K562 (cell line): ENCODE measurements around the gene SCYL1. TPM values are rescaled to one million over a fixed set of nuclear protein-coding genes. Genes with fewer than 3 reads are reported as not detected.
A peak's percentile ranks its signal among the peaks of the same experiment; 100 is the strongest.

ENCODE experiments used
- CBFA2T3 ChIP-seq: fragments of 450-650 bp; IDR thresholded peaks from 2 replicates; pipeline ENCODE4 v1.6.1; 2017
- DPF2 ChIP-seq: fragments of 450-650 bp; IDR thresholded peaks from 2 replicates; pipeline ENCODE4 v1.6.1; 2016
- E2F3 ChIP-seq: fragments of 250-450 bp; sonication (Bioruptor Pico); IDR thresholded peaks from 2 replicates; pipeline ENCODE4 v1.4.0; 2020; ENCODE audit warnings: mild to moderate bottlenecking
- HSF4 ChIP-seq: fragments of 250-450 bp; sonication (Bioruptor Pico); IDR thresholded peaks from 2 replicates; pipeline ENCODE4 v2.1.2; 2022; ENCODE audit warnings: mild to moderate bottlenecking, moderate library complexity, borderline replicate concordance
- REST ChIP-seq, 2 experiments: fragments of 450-650 bp; formaldehyde crosslinking in 1 of 2; IDR thresholded peaks; 2 replicates each; pipeline versions ENCODE4 v1.4.0 to v1.6.1; 2014 to 2020; ENCODE audit warnings: mild to moderate bottlenecking in 2 of 2, borderline replicate concordance in 1 of 2, low read depth in 1 of 2
- SAFB2 ChIP-seq: fragments of 200-400 bp; formaldehyde crosslinking; IDR thresholded peaks from 2 replicates; pipeline ENCODE4 v1.6.1; 2018; ENCODE audit warnings: borderline replicate concordance, low read length, low read depth, moderate library complexity; ENCODE audit not compliant: severe bottlenecking
- SMAD2 ChIP-seq: fragments of 150-350 bp; IDR thresholded peaks from 2 replicates; pipeline ENCODE4 v1.6.1; 2014; ENCODE audit warnings: low read depth, mild to moderate bottlenecking, low read length
- SMAD4 ChIP-seq: fragments of 250-450 bp; sonication (Bioruptor Pico); conservative IDR thresholded peaks from 2 replicates; pipeline ENCODE4 v1.8.0; 2021; ENCODE audit warnings: inconsistent platforms, mild to moderate bottlenecking, moderate library complexity
- ZKSCAN1 ChIP-seq: fragments of 150-350 bp; IDR thresholded peaks from 2 replicates; pipeline ENCODE4 v1.6.1; 2016; ENCODE audit warnings: low read depth, low read length
- ZNF318 ChIP-seq, 2 experiments: fragments of 450-650 bp; IDR thresholded peaks; 2 replicates each; pipeline ENCODE4 v1.6.1; 2016; ENCODE audit warnings: mild to moderate bottlenecking in 2 of 2, borderline replicate concordance in 1 of 2, low read depth in 1 of 2, moderate library complexity in 1 of 2
- polyA plus RNA-seq, 8 experiments: library from polyadenylated mRNA; depleted of rRNA in 4 of 8; stranded (reverse) in 5 of 8; unstranded in 3 of 8; fragments of >200 nt; fragmentation: Nextera tagmentation in 2 of 8; fragmentation: Illumina TruSeq in 1 of 8; extraction: Ambion mirVana in 2 of 8; extraction: Trizol in 1 of 8; gene quantifications; 2 replicates each; pipeline versions ENCODE4 v1.2.1 to v1.2.3, GENCODE V29; 2011 to 2014; ENCODE audit warnings: inconsistent platforms in 1 of 8, missing spikeins in 1 of 8
- total RNA-seq, 7 experiments: library from RNA; depleted of rRNA in 6 of 7; stranded (reverse); fragments of >200 nt in 6 of 7; fragmentation: Illumina TruSeq in 2 of 7; extraction: Trizol in 2 of 7; gene quantifications; 2 replicates each; pipeline versions ENCODE4 v1.2.1 to v1.2.3, GENCODE V29; 2011 to 2021; ENCODE audit warnings: low replicate concordance in 1 of 7

SCYL1 gene
- total and polyA plus RNA-seq, 9 of the 15 experiments (the other 6 are each of a cell fraction or from before 2014, with no cell fraction given): 1.9 to 145 (median 57.6) TPM

GRCh38 chr11:65477149-65477965, 47.5 kb upstream of the SCYL1 start (continued):
- TF ChIP-seq REST (IDR thresholded peaks at IDR 0.05; ENCODE audit: borderline replicate concordance) (peak; percentile 93), REST (CRISPR knock-in tag; IDR thresholded peaks at IDR 0.05; ENCODE audit: low read depth) (peak; percentile 57; the same call in 1 of the 2 replicates), SMAD2 (no peak), DPF2 (peak; percentile 66), HSF4 (CRISPR knock-in tag) (peak; percentile 43; the same call in 1 of the 2 replicates), CBFA2T3 (peak; percentile 75), E2F3 (CRISPR knock-in tag) (peak; percentile 61; the same call in 1 of the 2 replicates), SAFB2 (no peak), ZNF318 (IDR thresholded peaks at IDR 0.05; ENCODE audit: borderline replicate concordance in 1 of 2, low read depth in 1 of 2) (peak in 1 of 2 experiments; percentile 75; a peak in 2 of 4 replicates), ZKSCAN1 (peak; percentile 47; the same call in 1 of the 2 replicates), SMAD4 (peak; percentile 99)
